ENCODE data around the gene GCNT3.
A peak's percentile ranks its signal among the peaks of the same experiment; 100 is the strongest.
"Not testable (repeated sequence)": the region's sequence is repeated elsewhere in the genome, so short reads cannot be mapped to it uniquely, and the experiment has no call there.

The GCNT3 gene

DNA sequence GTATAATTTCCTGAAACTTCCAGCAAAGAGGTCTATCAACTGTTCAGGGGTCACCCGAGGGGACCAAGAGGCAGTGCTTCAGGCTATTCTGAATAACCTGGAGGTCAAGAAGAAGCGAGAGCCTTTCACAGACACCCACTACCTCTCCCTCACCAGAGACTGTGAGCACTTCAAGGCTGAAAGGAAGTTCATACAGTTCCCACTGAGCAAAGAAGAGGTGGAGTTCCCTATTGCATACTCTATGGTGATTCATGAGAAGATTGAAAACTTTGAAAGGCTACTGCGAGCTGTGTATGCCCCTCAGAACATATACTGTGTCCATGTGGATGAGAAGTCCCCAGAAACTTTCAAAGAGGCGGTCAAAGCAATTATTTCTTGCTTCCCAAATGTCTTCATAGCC, 6.8 kb downstream of the GCNT3 start:
- ATAC-seq = no peak

DNA sequence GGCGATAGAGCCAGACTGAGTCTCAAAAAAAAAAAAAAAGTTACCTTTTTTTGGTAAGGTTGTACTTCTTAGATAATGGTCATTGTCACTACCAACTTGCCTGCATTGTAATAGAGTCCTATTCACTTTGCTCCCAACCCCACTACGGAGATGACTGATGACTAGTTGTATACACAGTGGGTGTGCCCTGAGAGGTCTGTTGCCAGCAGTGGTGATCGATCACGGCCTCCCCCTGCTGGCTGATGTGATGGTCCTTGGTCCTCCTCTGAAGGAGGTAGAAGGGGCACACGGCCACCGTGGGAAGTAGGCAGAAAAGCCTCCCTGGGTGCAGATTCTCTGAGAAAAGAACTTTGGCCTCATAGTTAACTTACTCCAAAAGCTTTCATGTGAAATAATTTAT, 10.7 kb downstream of the GCNT3 start:
- ATAC-seq = peak; percentile 72 to 87

DNA sequence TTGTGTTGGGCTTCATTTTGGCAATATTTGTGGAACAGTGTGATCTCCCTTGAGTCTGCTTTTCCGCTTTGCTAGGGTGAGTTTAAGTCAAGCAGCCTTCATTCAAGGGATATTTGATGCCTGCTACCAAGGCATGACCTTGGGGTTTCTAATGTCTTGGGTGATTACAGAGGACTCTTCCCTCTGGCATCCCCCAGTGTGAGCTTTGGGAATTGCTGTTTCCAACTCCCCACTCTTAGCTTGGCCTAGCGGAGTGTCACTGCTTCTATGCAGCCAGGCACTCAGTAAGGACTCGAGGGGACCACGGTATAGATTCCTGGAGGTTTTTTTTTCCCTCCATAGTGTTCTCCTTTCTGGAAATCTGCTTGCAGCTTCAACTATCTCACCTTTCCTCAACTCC, 21.1 kb downstream of the GCNT3 start:
- ATAC-seq = no peak

DNA sequence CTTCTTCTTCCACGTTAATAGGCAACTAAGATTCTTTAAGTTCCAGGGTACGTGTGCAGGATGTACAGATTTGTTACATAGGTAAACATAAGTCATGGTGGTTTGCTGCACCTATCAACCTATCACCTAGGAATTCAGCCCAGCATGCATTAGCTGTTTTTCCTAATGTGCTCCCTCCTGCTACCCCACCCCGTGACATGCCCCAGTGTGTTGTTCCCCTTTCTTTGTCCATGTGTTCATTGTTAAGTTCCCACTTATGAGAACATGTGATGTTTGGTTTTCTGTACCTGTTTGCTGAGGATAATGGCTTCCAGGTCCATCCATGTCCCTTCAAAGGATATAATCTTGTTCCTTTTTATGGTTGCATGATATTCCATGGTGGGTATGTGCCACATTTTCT, 24.6 kb downstream of the GCNT3 start:
- no peak for ATAC-seq

DNA sequence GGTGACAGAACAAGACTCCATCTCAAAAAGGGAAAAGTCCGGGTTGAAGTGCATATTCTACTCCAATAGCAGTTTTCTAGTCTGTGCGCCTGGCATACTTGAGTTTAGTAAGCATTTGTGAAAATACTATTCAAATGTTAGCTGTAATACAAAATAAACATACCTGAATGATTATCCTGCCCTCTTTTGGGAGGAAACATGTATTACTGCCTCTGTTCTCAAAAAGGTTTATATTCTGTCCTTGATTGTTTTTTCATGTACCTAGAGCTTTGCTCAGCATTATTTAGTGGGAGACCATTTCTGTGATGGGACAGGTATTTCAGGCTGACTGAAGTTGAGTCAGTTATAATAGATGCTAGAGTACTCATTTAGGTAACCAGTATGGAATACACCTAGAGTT, 25.9 kb downstream of the GCNT3 start:
- ATAC-seq = not testable (repeated sequence)

DNA sequence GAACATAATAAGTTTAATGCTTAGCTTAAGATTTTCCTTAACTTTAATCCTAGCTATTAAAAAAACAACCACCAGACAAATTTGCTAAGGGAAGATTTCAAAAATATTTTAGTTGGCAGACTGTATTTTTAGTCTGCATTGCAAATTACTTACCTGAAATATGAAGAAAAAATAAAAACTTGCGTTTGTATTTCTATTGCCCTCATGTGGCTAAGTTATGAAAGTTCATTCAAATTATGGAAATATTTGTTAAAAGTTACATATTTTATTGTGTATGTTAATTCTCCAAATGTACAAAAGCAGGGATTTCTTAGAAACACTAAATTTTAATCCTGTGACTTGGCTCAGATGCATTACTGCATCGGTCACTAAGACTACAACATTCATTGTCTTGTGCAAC, 30.8 kb downstream of the GCNT3 start:
- no peak for ATAC-seq

DNA sequence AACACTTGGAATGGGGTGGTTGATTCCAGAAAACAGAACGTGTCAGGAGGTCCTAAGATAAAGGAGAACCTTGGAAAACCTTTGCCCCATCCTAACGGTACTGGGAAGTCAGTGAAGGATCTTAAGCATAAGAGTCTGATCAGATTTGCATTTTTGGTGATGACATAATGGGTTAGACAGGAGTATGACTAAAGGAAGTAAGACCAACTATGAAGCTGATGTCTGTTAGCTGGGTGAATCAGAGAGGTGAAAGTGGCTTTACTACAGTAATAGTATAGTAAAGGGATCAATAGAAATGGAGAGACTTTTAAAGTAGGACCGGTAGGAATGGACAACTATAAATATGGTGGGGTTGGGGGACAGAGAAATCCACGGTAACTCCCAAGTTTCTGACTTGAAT, 33.2 kb downstream of the GCNT3 start:
- ATAC-seq = peak; percentile 55 to 59

DNA sequence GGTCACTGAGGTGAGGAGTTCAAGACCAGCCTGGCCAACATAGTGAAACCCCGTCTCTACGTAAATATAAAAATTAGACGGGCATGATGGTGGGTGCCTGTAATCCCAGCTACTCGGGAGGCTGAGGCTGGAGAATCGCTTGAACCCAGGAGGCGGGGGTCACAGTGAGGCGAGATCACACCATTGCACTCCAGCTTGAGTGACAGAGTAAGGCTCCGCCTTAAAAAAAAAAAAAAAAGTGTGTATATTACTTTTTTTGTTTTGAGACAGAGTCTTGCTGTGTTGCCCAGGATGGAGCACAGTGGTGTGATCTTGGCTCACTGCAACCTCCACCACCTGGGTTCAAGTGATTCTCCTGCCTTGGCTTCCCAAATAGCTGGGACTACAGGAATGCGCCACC, 34.2 kb downstream of the GCNT3 start:
- not testable (repeated sequence) for ATAC-seq

DNA sequence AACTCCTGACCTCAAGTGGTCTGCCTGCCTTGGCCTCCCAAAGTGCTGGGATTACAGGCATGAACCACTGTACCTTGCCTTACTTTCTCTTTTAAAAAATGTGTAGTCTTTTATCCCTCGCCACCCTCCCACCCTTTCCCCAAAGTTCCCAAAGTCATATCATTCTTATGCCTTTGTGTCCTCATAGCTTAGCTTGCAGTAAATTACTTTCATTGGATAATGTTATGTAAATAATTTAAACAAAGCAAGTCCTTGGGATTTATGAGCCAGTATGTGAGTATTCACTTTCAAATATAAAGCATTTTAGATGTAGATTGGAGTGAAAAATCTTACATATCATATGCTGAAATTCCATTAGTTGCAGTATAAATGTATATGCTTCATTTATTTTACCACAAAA, 34.7 kb downstream of the GCNT3 start:
- ATAC-seq = no peak

DNA sequence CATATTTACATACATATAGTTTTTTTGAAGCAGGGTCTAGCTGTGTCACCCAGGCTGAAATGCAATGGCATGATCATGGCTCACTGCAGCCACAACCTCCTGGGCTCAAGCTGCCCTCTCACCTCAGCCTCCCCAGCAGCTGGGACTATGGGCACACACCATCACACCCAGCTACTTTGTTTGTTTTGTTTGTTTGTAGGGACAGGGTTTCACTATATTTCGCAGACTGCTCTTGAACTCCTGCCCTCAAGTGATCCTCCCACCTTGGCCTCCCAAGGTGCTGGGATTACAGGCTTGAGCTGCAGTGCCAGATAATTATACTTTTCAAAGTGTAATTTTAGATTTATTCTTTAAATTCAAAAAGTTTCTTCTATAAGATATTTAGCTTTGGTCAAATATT, 35.5 kb downstream of the GCNT3 start:
- no peak for ATAC-seq

DNA sequence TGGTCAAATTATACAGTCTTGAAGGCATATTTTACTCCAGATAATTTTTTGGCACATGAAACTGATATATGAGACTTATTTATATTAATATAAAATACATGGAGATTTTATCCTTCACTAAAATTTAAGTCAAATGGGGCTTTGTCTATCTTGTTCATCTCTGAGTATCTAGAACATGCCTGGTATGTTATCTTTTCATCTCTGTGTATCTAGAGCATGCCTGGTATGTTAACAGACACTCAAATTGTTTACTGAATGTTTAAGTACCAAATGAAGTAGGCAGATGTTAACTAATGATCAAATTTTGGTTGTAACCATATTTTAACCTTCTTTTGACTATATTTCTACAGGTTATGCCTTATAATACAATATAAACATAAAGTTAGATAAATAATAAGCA, 38.0 kb downstream of the GCNT3 start:
- no peak for ATAC-seq

DNA sequence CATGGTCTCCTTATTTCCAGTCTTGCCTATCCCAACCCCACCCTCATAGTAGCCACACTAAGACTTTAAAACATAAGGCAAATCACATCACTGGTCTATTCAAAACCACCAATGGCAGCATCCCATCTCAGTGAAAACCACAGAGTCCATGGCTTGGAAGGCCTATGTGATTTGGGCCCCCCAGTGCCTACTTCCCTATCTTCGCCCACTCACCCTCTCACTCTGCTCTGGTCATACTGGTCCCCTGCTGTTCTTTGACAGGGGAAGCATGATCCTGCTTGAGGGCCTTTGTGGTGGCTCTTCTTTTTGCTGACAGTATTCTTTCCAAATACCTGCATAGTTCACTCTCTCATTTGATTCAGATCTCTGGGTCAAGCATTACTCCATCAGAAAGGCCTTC, 42.5 kb downstream of the GCNT3 start:
- ATAC-seq = no peak

DNA sequence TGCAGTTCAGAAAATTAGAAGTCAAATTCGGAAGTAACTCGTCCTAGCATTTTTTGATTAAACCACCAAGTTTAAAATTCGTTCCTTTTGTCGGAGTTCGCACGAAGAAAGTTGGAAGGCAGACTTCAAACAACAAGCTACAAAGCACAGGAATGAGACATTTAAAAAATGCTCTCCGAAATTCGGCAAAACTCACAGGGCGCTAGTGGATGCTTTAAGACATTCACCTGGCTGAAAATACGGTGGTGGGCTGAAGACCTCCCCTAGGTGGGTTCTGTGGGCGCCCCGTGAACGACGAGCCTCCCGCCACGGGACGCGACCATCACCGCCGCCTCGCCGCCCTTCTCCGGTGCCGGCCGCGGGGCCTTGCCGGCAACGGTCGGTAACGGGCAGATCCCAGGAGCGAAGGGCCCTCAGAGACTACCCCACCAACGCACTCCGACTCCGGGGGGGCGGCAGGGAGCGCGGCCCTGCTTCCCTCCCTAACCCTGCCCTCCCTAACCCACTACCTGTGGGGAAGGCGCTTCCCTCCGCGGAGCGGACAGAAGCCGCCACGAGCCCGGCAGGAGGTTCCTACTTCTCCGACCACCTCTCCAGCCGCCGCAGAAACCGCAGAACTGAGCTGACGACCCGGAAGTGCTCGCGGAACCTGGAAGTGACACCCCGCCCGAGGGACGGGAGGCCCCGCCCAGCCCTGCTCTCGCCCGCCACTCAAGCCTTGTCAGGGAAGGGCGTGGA, 45.5 kb downstream of the GCNT3 start, which contains the start of gene GTF2A2:
Gene GTF2A2 (minus strand): TSS at position 619 of the 738 bp plus-strand sequence. CDS start 5,238 bp downstream, outside the sequence.
- peak; percentile 100 for ATAC-seq

DNA sequence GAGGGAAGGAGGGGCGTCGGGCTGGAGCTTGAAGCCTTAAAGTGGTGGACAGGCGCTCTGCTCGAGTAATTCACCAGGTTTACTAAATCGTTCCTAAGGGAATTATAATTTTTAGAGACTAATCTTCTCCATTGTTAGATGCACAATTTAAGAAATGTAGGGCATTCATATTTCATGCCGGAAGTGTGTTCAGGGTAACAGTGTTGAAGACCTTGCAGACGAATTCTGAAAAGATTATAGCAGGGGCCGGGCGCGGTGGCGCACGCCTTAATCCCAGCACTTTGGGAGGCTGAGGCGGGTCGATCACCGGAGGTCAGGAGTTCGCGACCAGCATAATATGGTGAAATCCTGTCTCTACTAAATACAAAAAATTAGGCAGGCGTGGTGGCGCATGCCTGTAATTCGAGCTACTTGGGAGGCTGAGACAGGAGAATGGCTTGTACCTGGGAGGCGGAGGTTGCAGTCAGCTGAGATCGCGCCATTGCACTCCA, 46.1 kb downstream of the GCNT3 start:
- ATAC-seq = peak in 1 of 2 donors; percentile 6

DNA sequence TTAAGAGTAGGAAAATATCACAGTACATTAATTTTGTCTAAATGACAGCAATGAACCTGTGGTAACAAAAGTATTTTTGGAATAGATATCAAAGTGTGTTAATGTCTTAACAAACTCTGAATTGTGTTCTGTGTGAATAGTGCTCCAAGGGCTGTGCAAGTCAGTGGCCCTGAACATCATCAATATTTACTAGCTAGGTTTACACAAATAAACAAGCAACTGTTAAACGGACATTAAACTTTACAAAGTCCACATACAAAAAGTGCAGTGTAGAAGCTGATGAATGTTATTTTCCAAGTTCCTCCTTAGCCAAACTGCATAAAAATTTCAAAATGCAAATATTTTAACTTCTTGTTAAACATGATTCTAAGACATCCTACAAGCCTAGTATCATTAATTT, 47.8 kb downstream of the GCNT3 start:
- no peak for ATAC-seq

DNA sequence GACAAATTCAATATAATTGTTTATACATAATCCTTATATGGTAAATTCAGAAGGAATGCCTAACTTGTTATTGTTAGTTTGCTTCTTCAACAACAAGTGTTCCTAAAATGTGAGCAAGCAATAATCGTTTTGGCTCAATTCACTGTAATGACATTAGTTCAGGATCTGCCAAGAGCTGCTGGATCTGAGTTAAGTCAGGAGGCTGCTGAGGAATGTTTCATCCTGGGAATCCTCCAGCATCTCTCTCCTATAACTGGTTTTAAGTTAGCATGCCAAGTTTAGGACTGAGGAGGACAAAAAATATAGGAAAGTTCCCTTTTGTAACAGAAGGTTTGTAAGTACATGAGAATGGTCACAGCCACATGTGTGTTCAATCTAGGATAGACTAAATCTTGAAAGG, 50.7 kb downstream of the GCNT3 start:
- no peak for ATAC-seq

DNA sequence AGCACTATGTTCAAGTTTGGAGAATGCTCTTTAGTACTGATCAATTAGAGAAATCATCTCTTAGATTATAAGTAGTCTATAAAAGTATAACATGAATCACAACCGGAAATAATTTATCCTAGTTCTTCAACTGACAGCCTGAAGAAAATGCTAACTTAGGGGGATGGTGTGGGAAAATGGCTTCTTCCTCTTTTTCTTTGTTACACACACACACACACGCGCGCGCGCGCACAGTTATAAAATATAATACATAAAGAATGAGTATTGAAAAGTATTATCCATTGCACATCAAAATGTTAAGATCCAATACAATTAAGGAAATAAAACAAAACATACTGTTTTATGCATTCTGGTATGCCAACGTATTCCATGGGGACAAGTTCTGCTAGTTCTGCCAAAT, 57.0 kb downstream of the GCNT3 start:
- ATAC-seq = no peak
